HEK293 (cell line): ENCODE measurements around the gene RSKR.

Experiments used
- AEBP2 ChIP-seq: fragments of 450-650 bp; formaldehyde crosslinking; IDR thresholded peaks from 2 replicates; pipeline ENCODE4 v1.5.1; 2016; ENCODE audit warnings: missing biosample characterization, missing genetic modification characterization, borderline replicate concordance
- FEZF1 ChIP-seq: fragments of 450-650 bp; formaldehyde crosslinking; IDR thresholded peaks from 2 replicates; pipeline ENCODE4 v1.5.1; 2016; ENCODE audit warnings: missing biosample characterization, missing genetic modification characterization
- KLF1 ChIP-seq: fragments of 450-650 bp; formaldehyde crosslinking; IDR thresholded peaks from 2 replicates; pipeline ENCODE4 v1.5.1; 2016; ENCODE audit warnings: missing biosample characterization, missing genetic modification characterization
- OVOL3 ChIP-seq: fragments of 450-650 bp; formaldehyde crosslinking; IDR thresholded peaks from 2 replicates; pipeline ENCODE4 v1.5.1; 2016; ENCODE audit warnings: missing biosample characterization, missing genetic modification characterization
- SALL2 ChIP-seq: fragments of 450-650 bp; formaldehyde crosslinking; IDR thresholded peaks from 2 replicates; pipeline ENCODE4 v1.5.0; 2017; ENCODE audit warnings: missing biosample characterization, mild to moderate bottlenecking, missing genetic modification characterization, borderline replicate concordance
- ZBTB26 ChIP-seq: fragments of 450-650 bp; formaldehyde crosslinking; optimal IDR thresholded peaks from 2 replicates; pipeline ENCODE3; 2016; ENCODE audit warnings: missing biosample characterization, mild to moderate bottlenecking, missing genetic modification characterization
- ZEB2 ChIP-seq: fragments of 450-650 bp; formaldehyde crosslinking; IDR thresholded peaks from 2 replicates; pipeline ENCODE4 v1.5.1; 2016; ENCODE audit warnings: missing biosample characterization, missing genetic modification characterization
- ZFHX2 ChIP-seq: fragments of 450-650 bp; formaldehyde crosslinking; conservative IDR thresholded peaks from 2 replicates; pipeline ENCODE4 v1.5.1; 2016; ENCODE audit warnings: missing biosample characterization, missing genetic modification characterization
- ZIC2 ChIP-seq: fragments of 450-650 bp; formaldehyde crosslinking; IDR thresholded peaks from 2 replicates; pipeline ENCODE4 v1.5.1; 2016; ENCODE audit warnings: missing biosample characterization, missing genetic modification characterization
- ZNF157 ChIP-seq: fragments of 450-650 bp; formaldehyde crosslinking; IDR thresholded peaks from 2 replicates; pipeline ENCODE4 v1.5.1; 2016; ENCODE audit warnings: missing biosample characterization, missing genetic modification characterization
- ZNF19 ChIP-seq: fragments of 450-650 bp; formaldehyde crosslinking; IDR thresholded peaks from 2 replicates; pipeline ENCODE4; 2016; ENCODE audit warnings: missing biosample characterization, missing genetic modification characterization, low read depth
- ZNF211 ChIP-seq: fragments of 450-650 bp; formaldehyde crosslinking; IDR thresholded peaks from 2 replicates; pipeline ENCODE4 v1.5.1; 2016; ENCODE audit warnings: low read depth, missing biosample characterization, missing genetic modification characterization
- ZNF335 ChIP-seq: fragments of 450-650 bp; formaldehyde crosslinking; conservative IDR thresholded peaks from 2 replicates; pipeline ENCODE4 v1.5.1; 2016; ENCODE audit warnings: missing biosample characterization, missing genetic modification characterization
- ZNF398 ChIP-seq: fragments of 450-650 bp; formaldehyde crosslinking; IDR thresholded peaks from 2 replicates; pipeline ENCODE4 v1.5.1; 2017; ENCODE audit warnings: missing biosample characterization, missing genetic modification characterization
- ZNF423 ChIP-seq: fragments of 450-650 bp; formaldehyde crosslinking; IDR thresholded peaks from 2 replicates; pipeline ENCODE4 v1.5.1; 2016; ENCODE audit warnings: missing biosample characterization, missing genetic modification characterization
- ZNF530 ChIP-seq: fragments of 450-650 bp; formaldehyde crosslinking; IDR thresholded peaks from 2 replicates; pipeline ENCODE4 v1.5.1; 2016; ENCODE audit warnings: low read depth, missing biosample characterization, missing genetic modification characterization
- ZNF544 ChIP-seq: fragments of 450-650 bp; formaldehyde crosslinking; IDR thresholded peaks from 2 replicates; pipeline ENCODE4 v1.5.0; 2017; ENCODE audit warnings: missing biosample characterization, missing genetic modification characterization
- ZNF558 ChIP-seq: fragments of 450-650 bp; formaldehyde crosslinking; IDR thresholded peaks from 2 replicates; pipeline ENCODE4 v1.5.1; 2016; ENCODE audit warnings: missing biosample characterization, missing genetic modification characterization
- ZNF610 ChIP-seq: fragments of 450-650 bp; formaldehyde crosslinking; IDR thresholded peaks from 2 replicates; pipeline ENCODE4 v1.5.1; 2016; ENCODE audit warnings: missing biosample characterization, missing genetic modification characterization, borderline replicate concordance
- ZNF623 ChIP-seq: fragments of 450-650 bp; formaldehyde crosslinking; IDR thresholded peaks from 2 replicates; pipeline ENCODE4 v1.5.1; 2016; ENCODE audit warnings: missing biosample characterization, missing genetic modification characterization
- ZNF670 ChIP-seq: fragments of 450-650 bp; formaldehyde crosslinking; IDR thresholded peaks from 2 replicates; pipeline ENCODE4 v1.5.1; 2016; ENCODE audit warnings: missing biosample characterization, missing genetic modification characterization, low read depth
- ZNF701 ChIP-seq: fragments of 450-650 bp; formaldehyde crosslinking; IDR thresholded peaks from 2 replicates; pipeline ENCODE4 v1.5.1; 2016; ENCODE audit warnings: missing biosample characterization, missing genetic modification characterization
- ZNF707 ChIP-seq: fragments of 450-650 bp; formaldehyde crosslinking; IDR thresholded peaks from 2 replicates; pipeline ENCODE4 v1.5.1; 2016; ENCODE audit warnings: missing biosample characterization, missing genetic modification characterization
- TF ChIP-seq, protein P1 (sequence below): fragments of 450-650 bp; formaldehyde crosslinking; IDR thresholded peaks from 2 replicates; pipeline ENCODE4 v1.5.1; 2016; ENCODE audit warnings: missing biosample characterization, missing genetic modification characterization, low read depth
- TF ChIP-seq, protein P2 (sequence below): fragments of 450-650 bp; formaldehyde crosslinking; IDR thresholded peaks from 2 replicates; pipeline ENCODE4 v1.5.0; 2017; ENCODE audit warnings: missing biosample characterization, missing genetic modification characterization, borderline replicate concordance
- TF ChIP-seq, protein P3 (sequence below): fragments of 450-650 bp; IDR thresholded peaks from 2 replicates; pipeline ENCODE4 v1.5.1; 2018; ENCODE audit warnings: missing biosample characterization, missing genetic modification characterization
- TF ChIP-seq, protein P4 (sequence below): fragments of 450-650 bp; formaldehyde crosslinking; IDR thresholded peaks from 2 replicates; pipeline ENCODE4 v1.5.1; 2016; ENCODE audit warnings: missing biosample characterization, missing genetic modification characterization

RSKR gene

DNA sequence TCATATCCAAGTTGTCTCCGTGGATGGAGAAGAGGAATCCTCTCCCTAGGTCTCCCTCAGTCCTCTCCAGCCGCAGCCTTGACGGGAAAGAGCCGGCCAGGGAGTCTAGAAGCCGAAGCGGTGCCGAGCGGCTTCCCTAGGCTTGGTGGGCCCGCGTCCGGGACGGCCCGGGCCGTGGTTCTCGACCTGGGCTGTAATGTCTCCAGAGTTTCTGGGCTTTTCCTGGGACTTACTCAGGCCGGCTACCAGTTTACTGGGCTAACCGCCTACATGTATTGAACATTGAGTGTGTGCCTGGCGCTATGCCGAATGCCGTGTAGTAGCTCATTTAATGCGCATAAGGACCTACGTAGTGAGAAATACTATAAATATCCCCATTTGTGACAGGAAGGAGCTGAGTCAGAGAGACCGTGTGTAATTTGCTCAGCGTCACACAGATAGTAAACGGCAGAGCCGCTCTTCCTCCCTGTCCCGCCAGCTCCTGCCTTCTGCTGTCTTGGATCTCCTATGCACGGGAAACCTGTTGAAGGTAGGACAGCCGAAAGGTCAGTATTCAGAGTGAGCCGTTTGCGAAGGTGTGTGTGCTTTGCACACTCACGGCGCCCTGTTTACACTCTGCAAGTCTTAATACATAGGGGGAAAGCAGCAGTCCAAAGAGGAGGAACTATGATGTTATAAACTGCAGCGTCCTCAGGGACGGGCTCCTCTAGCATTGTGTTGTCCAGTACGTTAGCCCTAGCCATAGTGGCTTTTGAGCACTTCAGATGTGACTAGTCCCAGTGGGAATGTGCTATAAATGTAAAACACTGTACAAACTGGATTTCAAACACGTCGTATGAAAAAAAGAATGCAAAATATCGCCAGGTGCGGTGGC is 14.4 kb downstream of the RSKR start (continued):
- TF ChIP-seq, protein P1, sequence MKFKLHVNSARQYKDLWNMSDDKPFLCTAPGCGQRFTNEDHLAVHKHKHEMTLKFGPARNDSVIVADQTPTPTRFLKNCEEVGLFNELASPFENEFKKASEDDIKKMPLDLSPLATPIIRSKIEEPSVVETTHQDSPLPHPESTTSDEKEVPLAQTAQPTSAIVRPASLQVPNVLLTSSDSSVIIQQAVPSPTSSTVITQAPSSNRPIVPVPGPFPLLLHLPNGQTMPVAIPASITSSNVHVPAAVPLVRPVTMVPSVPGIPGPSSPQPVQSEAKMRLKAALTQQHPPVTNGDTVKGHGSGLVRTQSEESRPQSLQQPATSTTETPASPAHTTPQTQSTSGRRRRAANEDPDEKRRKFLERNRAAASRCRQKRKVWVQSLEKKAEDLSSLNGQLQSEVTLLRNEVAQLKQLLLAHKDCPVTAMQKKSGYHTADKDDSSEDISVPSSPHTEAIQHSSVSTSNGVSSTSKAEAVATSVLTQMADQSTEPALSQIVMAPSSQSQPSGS (tag by site-specific recombination) = 0 out of 2 replicates have a peak, but pooled peaks have one; percentile 2
- TF ChIP-seq ZEB2 (peak; percentile 78; the same call in 1 of the 2 replicates), ZNF610 (tag by site-specific recombination) (0 out of 2 replicates have a peak, but pooled peaks have one; percentile 40), ZNF423 (no peak), KLF1 (tag by site-specific recombination) (no peak), ZNF707 (tag by site-specific recombination) (no peak), ZNF211 (tag by site-specific recombination) (no peak), ZNF623 (tag by site-specific recombination) (no peak), ZBTB26 (no peak), ZNF157 (tag by site-specific recombination) (no peak), ZNF398 (tag by site-specific recombination) (0 out of 2 replicates have a peak, but pooled peaks have one; percentile 10), ZNF670 (tag by site-specific recombination) (no peak), ZNF19 (tag by site-specific recombination) (no peak), ZIC2 (no peak), AEBP2 (tag by site-specific recombination) (no peak), ZNF544 (tag by site-specific recombination) (no peak), ZNF701 (tag by site-specific recombination) (no peak), OVOL3 (no peak), ZNF530 (tag by site-specific recombination) (no peak), SALL2 (tag by site-specific recombination) (no peak), FEZF1 (tag by site-specific recombination) (no peak), ZNF335 (peak; percentile 76), ZNF558 (tag by site-specific recombination) (no peak), ZFHX2 (tag by site-specific recombination) (peak; percentile 63; the same call in 1 of the 2 replicates)
- TF ChIP-seq, protein P2, sequence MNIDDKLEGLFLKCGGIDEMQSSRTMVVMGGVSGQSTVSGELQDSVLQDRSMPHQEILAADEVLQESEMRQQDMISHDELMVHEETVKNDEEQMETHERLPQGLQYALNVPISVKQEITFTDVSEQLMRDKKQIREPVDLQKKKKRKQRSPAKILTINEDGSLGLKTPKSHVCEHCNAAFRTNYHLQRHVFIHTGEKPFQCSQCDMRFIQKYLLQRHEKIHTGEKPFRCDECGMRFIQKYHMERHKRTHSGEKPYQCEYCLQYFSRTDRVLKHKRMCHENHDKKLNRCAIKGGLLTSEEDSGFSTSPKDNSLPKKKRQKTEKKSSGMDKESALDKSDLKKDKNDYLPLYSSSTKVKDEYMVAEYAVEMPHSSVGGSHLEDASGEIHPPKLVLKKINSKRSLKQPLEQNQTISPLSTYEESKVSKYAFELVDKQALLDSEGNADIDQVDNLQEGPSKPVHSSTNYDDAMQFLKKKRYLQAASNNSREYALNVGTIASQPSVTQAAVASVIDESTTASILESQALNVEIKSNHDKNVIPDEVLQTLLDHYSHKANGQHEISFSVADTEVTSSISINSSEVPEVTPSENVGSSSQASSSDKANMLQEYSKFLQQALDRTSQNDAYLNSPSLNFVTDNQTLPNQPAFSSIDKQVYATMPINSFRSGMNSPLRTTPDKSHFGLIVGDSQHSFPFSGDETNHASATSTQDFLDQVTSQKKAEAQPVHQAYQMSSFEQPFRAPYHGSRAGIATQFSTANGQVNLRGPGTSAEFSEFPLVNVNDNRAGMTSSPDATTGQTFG = no peak
- TF ChIP-seq, protein P3, sequence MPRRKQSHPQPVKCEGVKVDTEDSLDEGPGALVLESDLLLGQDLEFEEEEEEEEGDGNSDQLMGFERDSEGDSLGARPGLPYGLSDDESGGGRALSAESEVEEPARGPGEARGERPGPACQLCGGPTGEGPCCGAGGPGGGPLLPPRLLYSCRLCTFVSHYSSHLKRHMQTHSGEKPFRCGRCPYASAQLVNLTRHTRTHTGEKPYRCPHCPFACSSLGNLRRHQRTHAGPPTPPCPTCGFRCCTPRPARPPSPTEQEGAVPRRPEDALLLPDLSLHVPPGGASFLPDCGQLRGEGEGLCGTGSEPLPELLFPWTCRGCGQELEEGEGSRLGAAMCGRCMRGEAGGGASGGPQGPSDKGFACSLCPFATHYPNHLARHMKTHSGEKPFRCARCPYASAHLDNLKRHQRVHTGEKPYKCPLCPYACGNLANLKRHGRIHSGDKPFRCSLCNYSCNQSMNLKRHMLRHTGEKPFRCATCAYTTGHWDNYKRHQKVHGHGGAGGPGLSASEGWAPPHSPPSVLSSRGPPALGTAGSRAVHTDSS (tag by site-specific recombination) = 0 out of 2 replicates have a peak, but pooled peaks have one; percentile 2
- TF ChIP-seq, protein P4, sequence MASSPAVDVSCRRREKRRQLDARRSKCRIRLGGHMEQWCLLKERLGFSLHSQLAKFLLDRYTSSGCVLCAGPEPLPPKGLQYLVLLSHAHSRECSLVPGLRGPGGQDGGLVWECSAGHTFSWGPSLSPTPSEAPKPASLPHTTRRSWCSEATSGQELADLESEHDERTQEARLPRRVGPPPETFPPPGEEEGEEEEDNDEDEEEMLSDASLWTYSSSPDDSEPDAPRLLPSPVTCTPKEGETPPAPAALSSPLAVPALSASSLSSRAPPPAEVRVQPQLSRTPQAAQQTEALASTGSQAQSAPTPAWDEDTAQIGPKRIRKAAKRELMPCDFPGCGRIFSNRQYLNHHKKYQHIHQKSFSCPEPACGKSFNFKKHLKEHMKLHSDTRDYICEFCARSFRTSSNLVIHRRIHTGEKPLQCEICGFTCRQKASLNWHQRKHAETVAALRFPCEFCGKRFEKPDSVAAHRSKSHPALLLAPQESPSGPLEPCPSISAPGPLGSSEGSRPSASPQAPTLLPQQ (tag by site-specific recombination) = peak; percentile 95
